GM19035 (cell line): ENCODE results near the gene CCDC194.

Experiments
- ATAC-seq: cut with Tn5 transposase; IDR thresholded peaks from one replicate; pipeline ENCODE4 v1.9.1; 2021; ENCODE audit not compliant: unreplicated experiment

Gene CCDC194

GRCh38 chr19:17393914-17394313 is at the start of gene CCDC194:
CCDC194 (minus strand) TSS chr19:17394196; CDS start chr19:17394158, 38 bp downstream.
- ATAC-seq: no peak

- ATAC-seq: no peak
Observed at GRCh38 chr19:17441241-17442021, 47.4 kb upstream of the CCDC194 start.

GRCh38 chr19:17436874-17437267 is 42.9 kb upstream of the CCDC194 start:
- ATAC-seq: no peak

- no peak for ATAC-seq
Observed at GRCh38 chr19:17436094-17436873, 42.3 kb upstream of the CCDC194 start.

GRCh38 chr19:17435218-17435617 is 41.2 kb upstream of the CCDC194 start:
- ATAC-seq: no peak

- ATAC-seq: no peak
Observed at GRCh38 chr19:17431417-17431816, 37.4 kb upstream of the CCDC194 start.

GRCh38 chr19:17429641-17430113 is 35.7 kb upstream of the CCDC194 start:
- no peak for ATAC-seq

GRCh38 chr19:17424743-17425365 is 30.9 kb upstream of the CCDC194 start:
- no peak for ATAC-seq

GRCh38 chr19:17423429-17424208 is 29.6 kb upstream of the CCDC194 start:
- no peak for ATAC-seq

- ATAC-seq: no peak
Observed at GRCh38 chr19:17421942-17422341, 27.9 kb upstream of the CCDC194 start.

GRCh38 chr19:17420475-17420924 is 26.5 kb upstream of the CCDC194 start:
- peak; percentile 11 for ATAC-seq

GRCh38 chr19:17419621-17420474 is 25.9 kb upstream of the CCDC194 start, which contains the start of gene MVB12A:
MVB12A (plus strand) TSS chr19:17420047; CDS start chr19:17420136, 89 bp downstream.
- peak; percentile 89 for ATAC-seq

GRCh38 chr19:17419154-17419620 is 25.2 kb upstream of the CCDC194 start:
- no peak for ATAC-seq

- no peak for ATAC-seq
Observed at GRCh38 chr19:17418710-17419109, 24.7 kb upstream of the CCDC194 start.

- no peak for ATAC-seq
Observed at GRCh38 chr19:17415121-17415520, 21.1 kb upstream of the CCDC194 start.

GRCh38 chr19:17414097-17414496 is 20.1 kb upstream of the CCDC194 start:
- no peak for ATAC-seq

- ATAC-seq: no peak
Observed at GRCh38 chr19:17411801-17412200, 17.8 kb upstream of the CCDC194 start.

- no peak for ATAC-seq
Observed at GRCh38 chr19:17409990-17410389, 16.0 kb upstream of the CCDC194 start.

- peak; percentile 1 for ATAC-seq
Observed at GRCh38 chr19:17406887-17407196, 12.8 kb upstream of the CCDC194 start.
